Right cardiac atrium (tissue), 5 donors: ENCODE results near the gene ESPN. TPM values are rescaled to one million over a fixed set of nuclear protein-coding genes. Genes with fewer than 3 reads are reported as not detected.

Experiments used
- microRNA-seq, 2 donors: library from miRNA; unstranded; fragments of <30 nt; microRNA quantifications; one replicate each; pipeline ENCODE4 v1.2.0, GENCODE V29; 2020 to 2021
- polyA plus RNA-seq: library from polyadenylated mRNA; stranded (reverse); fragments of 200-250 nt; gene quantifications from one replicate; pipeline ENCODE4 v1.2.3, GENCODE V29; 2013
- total RNA-seq, 4 donors: library from RNA; stranded (reverse); fragmentation: NEBNext Ultra II Directional; extraction: Animal tissue kit (Norgen Biotek cat#: 25700); gene quantifications; one replicate each; pipeline ENCODE4 v1.2.1, GENCODE V29; 2021
- donor health status: healthy with polysubstance abuse.
- donor health status: DM: no; HTN: yes; CAD: no.
- donor health status: DM: no; HTN: no; CAD: no.
- donor health status: DM: no; HTN: yes; CAD: no; lungs with severe emphysema.
- donor health status: DM: yes; HTN: yes; CAD: no.

The ESPN gene
- total and polyA plus RNA-seq, 5 donors: 0.23 to 1.7 (median 0.63) TPM

Small RNA genes within 50 kb of the gene (microRNA-seq; reads per million reads assigned to microRNA genes)
- gene MIR4252: 0 reads per million in 2 donors

Other genes starting within 250 kb of the ESPN start
- under 1 TPM; 0.23 to 0.53 (median 0.35) TPM for gene CHD5, start 244.5 kb upstream of the ESPN start, total RNA-seq
- gene CHD5, start 244.5 kb upstream of the ESPN start, polyA plus RNA-seq: 0.29 TPM
- gene RPL22, start 225.2 kb upstream of the ESPN start, total RNA-seq: 100 to 1,000 TPM; 247 to 309 (median 276) TPM
- gene RPL22, start 225.2 kb upstream of the ESPN start, polyA plus RNA-seq: 260 TPM
- gene RNF207, start 218.7 kb upstream of the ESPN start, total RNA-seq: 10 to 100 TPM; 33.7 to 97.4 (median 63.7) TPM
- 55.2 TPM for gene RNF207, start 218.7 kb upstream of the ESPN start, polyA plus RNA-seq
- 10 to 100 TPM; 52.1 to 59.6 (median 54.1) TPM for gene ICMT, start 188.8 kb upstream of the ESPN start, total RNA-seq
- 39.9 TPM for gene ICMT, start 188.8 kb upstream of the ESPN start, polyA plus RNA-seq
- gene HES3, start 180.6 kb upstream of the ESPN start, total RNA-seq: not detected
- not detected for gene HES3, start 180.6 kb upstream of the ESPN start, polyA plus RNA-seq
- 10 to 100 TPM in 2 of 4 donors, 1 to 10 TPM in 2; 6.7 to 14.3 (median 10.5) TPM for gene GPR153, start 163.7 kb upstream of the ESPN start, total RNA-seq
- 9.3 TPM for gene GPR153, start 163.7 kb upstream of the ESPN start, polyA plus RNA-seq
- 1 to 10 TPM; 5.9 to 9.5 (median 7.9) TPM for gene ACOT7, start 31.0 kb upstream of the ESPN start, total RNA-seq
- gene ACOT7, start 31.0 kb upstream of the ESPN start, polyA plus RNA-seq: 7.5 TPM
- under 1 TPM in 1 of 4 donors, not detected in 3; 0.17 TPM for gene HES2, start 4.9 kb upstream of the ESPN start, total RNA-seq
- gene HES2, start 4.9 kb upstream of the ESPN start, polyA plus RNA-seq: not detected
- gene TNFRSF25, start 41.4 kb downstream of the ESPN start, total RNA-seq: 1 to 10 TPM; 4.4 to 6.4 (median 5.1) TPM
- 6.6 TPM for gene TNFRSF25, start 41.4 kb downstream of the ESPN start, polyA plus RNA-seq
- 1 to 10 TPM; 7.0 to 9.2 (median 8.5) TPM for gene PLEKHG5, start 66.9 kb downstream of the ESPN start, total RNA-seq
- gene PLEKHG5, start 66.9 kb downstream of the ESPN start, polyA plus RNA-seq: 9.9 TPM
- gene NOL9, start 129.7 kb downstream of the ESPN start, total RNA-seq: 10 to 100 TPM; 12.8 to 17.1 (median 15.6) TPM
- gene NOL9, start 129.7 kb downstream of the ESPN start, polyA plus RNA-seq: 6.0 TPM
- not detected for gene TAS1R1, start 130.5 kb downstream of the ESPN start, total RNA-seq
- not detected for gene TAS1R1, start 130.5 kb downstream of the ESPN start, polyA plus RNA-seq
- 10 to 100 TPM; 11.3 to 18.4 (median 15.0) TPM for gene ZBTB48, start 155.2 kb downstream of the ESPN start, total RNA-seq
- gene ZBTB48, start 155.2 kb downstream of the ESPN start, polyA plus RNA-seq: 14.7 TPM
- 10 to 100 TPM; 54.9 to 71.3 (median 65.9) TPM for gene KLHL21, start 178.1 kb downstream of the ESPN start, total RNA-seq
- 57.7 TPM for gene KLHL21, start 178.1 kb downstream of the ESPN start, polyA plus RNA-seq
- gene PHF13, start 189.0 kb downstream of the ESPN start, total RNA-seq: 1 to 10 TPM; 6.4 to 9.7 (median 7.9) TPM
- gene PHF13, start 189.0 kb downstream of the ESPN start, polyA plus RNA-seq: 4.8 TPM
- 10 to 100 TPM; 10.2 to 17.9 (median 14.3) TPM for gene THAP3, start 200.1 kb downstream of the ESPN start, total RNA-seq
- gene THAP3, start 200.1 kb downstream of the ESPN start, polyA plus RNA-seq: 20.8 TPM